ENCODE data around the gene ZC3H12A. TPM values are rescaled to one million over a fixed set of nuclear protein-coding genes. Genes with fewer than 3 reads are reported as not detected.
"Not testable (repeated sequence)": the region's sequence is repeated elsewhere in the genome, so short reads cannot be mapped to it uniquely, and the experiment has no call there.

Gene ZC3H12A
- total and polyA plus RNA-seq, 3 donors from 2014 or later, result 6.3 to 9.0 (median 8.2) TPM

DNA sequence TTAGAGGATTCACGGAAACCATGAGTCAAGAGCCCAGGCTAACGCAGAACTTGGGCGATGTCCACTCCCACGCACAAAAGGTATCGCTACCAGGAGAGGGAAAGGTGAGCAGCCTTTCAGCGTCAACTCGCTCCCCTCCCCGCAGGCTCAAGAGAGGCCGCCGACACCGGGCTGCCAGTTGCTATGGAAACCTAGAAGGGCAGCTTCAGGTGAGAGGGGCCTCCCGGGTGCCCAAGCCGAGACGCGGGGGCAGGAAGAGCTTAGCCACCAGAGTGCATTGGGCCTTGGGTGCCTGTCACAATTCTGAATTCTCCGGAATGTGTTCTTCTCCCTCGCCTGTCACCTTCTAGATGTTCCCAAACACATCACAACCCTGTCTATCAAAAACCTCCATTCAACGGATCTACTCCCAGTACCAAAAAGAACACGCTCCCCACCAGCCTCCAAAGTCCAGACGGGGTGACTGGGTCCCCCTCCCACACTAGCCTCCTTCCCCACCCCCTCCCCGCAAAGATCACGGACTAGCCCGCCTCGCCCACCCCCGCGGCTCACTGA lies 39.5 kb downstream of the ZC3H12A start:
- Histone ChIP-seq H3K27ac (peak overlapping the region; percentile 81 to 96), H3K36me3 (ENCODE audit: low read depth, missing control alignments) (no peaks in the 10 kb centered on the region), H3K4me3 (peak overlapping the region; percentile 86 to 99), H3K9me3 (no peaks in the 10 kb centered on the region), H3K27me3 (no peaks in the 10 kb centered on the region), H3K4me1 (peaks cover 5% of the 10 kb centered on the region)
- TF ChIP-seq, protein P1, sequence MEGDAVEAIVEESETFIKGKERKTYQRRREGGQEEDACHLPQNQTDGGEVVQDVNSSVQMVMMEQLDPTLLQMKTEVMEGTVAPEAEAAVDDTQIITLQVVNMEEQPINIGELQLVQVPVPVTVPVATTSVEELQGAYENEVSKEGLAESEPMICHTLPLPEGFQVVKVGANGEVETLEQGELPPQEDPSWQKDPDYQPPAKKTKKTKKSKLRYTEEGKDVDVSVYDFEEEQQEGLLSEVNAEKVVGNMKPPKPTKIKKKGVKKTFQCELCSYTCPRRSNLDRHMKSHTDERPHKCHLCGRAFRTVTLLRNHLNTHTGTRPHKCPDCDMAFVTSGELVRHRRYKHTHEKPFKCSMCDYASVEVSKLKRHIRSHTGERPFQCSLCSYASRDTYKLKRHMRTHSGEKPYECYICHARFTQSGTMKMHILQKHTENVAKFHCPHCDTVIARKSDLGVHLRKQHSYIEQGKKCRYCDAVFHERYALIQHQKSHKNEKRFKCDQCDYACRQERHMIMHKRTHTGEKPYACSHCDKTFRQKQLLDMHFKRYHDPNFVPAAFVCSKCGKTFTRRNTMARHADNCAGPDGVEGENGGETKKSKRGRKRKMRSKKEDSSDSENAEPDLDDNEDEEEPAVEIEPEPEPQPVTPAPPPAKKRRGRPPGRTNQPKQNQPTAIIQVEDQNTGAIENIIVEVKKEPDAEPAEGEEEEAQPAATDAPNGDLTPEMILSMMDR (IDR thresholded peaks at IDR 0.05), result no peak
- TF ChIP-seq POLR2A (IDR thresholded peaks at IDR 0.05), result no peak
- peak; percentile 64 for DNase-seq
- intact Hi-C loops (cut with DNase I; ENCODE audit: low total_unique reads), result no loop called here
- WGBS, 2 donors, result 0 to 3% methylated on average over 2 to 26 of the region's 26 CpGs

DNA sequence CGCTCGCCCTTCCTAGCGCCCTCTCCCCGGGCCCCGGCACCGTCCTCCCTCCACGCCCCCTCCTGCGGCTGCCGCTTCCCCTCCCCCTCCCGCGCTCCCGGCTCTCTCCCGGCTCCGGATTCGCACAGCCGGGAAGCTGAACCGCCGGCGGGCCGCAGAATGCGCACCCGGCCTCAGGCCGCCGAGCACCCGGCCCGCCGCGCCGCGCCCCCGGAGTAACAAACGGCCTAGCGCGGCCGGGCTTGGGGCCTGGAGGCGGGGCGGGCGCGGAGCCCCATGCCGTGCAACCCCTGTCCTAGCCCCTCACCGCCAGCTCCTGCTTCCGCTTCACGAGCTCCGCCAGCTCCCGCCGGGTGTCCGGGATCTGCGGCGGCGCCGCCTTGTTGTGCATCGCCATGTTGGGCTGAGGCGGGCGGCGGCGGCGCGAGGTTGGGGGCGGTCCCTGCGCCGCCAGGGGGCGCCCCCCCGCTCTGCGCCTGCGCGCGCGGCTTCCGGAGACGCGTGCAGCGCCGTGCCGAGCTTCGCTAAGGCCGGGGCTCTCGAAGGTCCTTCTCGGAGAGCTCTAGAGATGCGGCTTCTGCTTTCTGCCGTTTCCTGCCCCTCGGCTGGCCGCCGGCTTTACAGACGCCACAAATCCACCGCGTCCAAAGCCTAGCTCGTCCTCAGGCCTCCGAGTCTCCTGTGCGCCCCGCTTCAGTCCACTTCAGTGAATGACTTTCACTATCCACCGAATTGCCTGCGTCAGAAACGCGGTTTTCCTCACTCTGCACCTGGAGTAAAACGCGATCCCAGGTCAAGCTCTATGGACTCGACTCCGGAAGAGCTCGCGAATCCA lies 40.2 kb downstream of the ZC3H12A start, which contains the start of gene MEAF6:
Gene MEAF6, minus strand, starts transcription at position 417 of the 835 bp plus-strand sequence. Its CDS starts 20 bp downstream, at position 397.
- Histone ChIP-seq H3K27me3 (no peaks in the 10 kb centered on the region), H3K36me3 (ENCODE audit: low read depth, missing control alignments) (no peaks in the 10 kb centered on the region), H3K4me1 (peaks cover 5% of the 10 kb centered on the region), H3K27ac (peak within 1 kb of the TSS; percentile 81 to 96), H3K9me3 (no peaks in the 10 kb centered on the region), H3K4me3 (peak within 1 kb of the TSS; percentile 86 to 99)
- TF ChIP-seq POLR2A (IDR thresholded peaks at IDR 0.05), result peak; percentile 9
- TF ChIP-seq, protein P1 (IDR thresholded peaks at IDR 0.05), result peak; percentile 77 to 89 (median 85)
- intact Hi-C loops (cut with DNase I; ENCODE audit: low total_unique reads), result no loop called here
- WGBS, 2 donors, result 0% methylated on average over 10 to 75 of the region's 100 CpGs
- DNase-seq, result peak; percentile 86

DNA sequence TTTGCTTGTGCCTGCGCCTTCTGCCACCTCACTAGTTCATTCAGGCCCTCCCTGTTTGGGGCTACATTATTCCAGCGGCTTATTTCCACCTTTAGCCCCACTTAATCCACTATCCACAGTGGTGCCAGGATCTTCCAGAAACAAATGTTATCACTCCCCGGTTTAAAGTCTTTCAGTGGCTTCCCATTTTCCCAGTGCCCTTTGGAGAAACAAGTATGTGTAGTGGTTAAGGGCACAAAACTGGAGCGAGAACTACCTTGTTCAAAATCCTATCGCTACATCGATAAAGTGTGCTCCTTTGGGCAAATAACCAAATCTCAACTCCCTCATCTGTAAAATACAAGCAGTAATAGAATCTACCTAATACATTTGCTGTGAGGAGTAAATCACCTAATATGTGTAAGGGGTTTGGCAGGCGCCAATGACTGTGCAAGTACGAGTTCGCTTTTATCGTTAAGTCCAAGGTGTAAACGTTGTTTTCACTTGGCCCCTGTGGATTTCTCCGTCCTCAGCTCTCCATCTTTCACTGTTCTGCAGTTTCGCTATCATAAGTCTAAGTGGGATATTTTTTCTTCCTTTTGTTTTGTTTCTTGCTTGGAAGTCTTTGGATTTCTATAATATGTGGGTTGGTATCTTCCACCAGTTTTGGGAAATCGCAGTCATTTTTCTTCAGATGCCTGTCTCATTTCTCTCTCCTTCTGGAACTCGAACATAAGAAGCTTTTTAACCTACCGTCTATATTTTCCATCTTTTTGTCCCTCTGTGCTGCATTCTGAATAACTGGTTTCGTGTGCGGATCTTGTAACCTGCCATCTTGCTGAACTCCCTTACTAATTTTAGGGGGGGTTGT lies 41.0 kb downstream of the ZC3H12A start:
- Histone ChIP-seq H3K4me1 (peaks cover 5% of the 10 kb centered on the region), H3K4me3 (peak overlapping the region; percentile 86 to 99), H3K27me3 (no peaks in the 10 kb centered on the region), H3K27ac (peak overlapping the region; percentile 81 to 96), H3K36me3 (ENCODE audit: low read depth, missing control alignments) (no peaks in the 10 kb centered on the region), H3K9me3 (no peaks in the 10 kb centered on the region)
- 47 to 51% methylated on average over 18 of the region's 18 CpGs for WGBS, 2 donors
- DNase-seq, result no peak
- TF ChIP-seq, protein P1 (IDR thresholded peaks at IDR 0.05), result no peak
- TF ChIP-seq POLR2A (IDR thresholded peaks at IDR 0.05), result no peak
- intact Hi-C loops (cut with DNase I; ENCODE audit: low total_unique reads), result no loop called here

DNA sequence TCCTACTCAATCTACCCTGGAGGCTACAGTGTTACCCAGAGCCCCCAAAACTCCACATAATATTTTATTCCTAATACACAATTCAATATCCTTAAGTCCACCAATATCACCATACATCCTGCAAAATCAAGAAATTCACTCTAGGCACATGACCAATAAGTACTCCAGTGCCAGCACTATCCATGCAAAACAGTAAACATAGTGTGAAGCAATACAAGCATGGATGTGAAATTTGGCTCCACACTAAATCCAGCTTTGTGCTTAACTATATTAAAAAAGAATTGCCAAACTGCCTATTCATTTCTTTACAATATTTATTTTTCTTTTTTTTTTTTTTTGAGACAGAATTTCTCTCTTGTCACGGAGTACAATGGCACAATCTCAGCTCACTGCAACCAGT lies 43.2 kb downstream of the ZC3H12A start:
- peaks cover 5% of the 10 kb centered on the region for H3K4me1 ChIP-seq
- H3K4me3 ChIP-seq, result no peak overlapping the region
- no peak overlapping the region for H3K27ac ChIP-seq
- intact Hi-C loops (cut with DNase I; ENCODE audit: low total_unique reads), result no loop called here
- H3K36me3 ChIP-seq (ENCODE audit: low read depth, missing control alignments), result no peaks in the 10 kb centered on the region
- DNase-seq, result no peak
- WGBS, 2 donors, result 65 to 77% methylated on average over 1 of the region's 1 CpG
- H3K27me3 ChIP-seq, result no peaks in the 10 kb centered on the region
- TF ChIP-seq, protein P1 (IDR thresholded peaks at IDR 0.05), result no peak
- no peak for TF ChIP-seq POLR2A (IDR thresholded peaks at IDR 0.05)
- no peaks in the 10 kb centered on the region for H3K9me3 ChIP-seq

- H3K36me3 ChIP-seq (ENCODE audit: low read depth, missing control alignments); intact Hi-C loops (cut with DNase I; ENCODE audit: low total_unique reads); H3K27ac ChIP-seq; H3K27me3 ChIP-seq; DNase-seq; H3K9me3 ChIP-seq; H3K4me3 ChIP-seq; H3K4me1 ChIP-seq: not testable (repeated sequence)
- WGBS, 2 donors, result 60% methylated on average over 7 of the region's 31 CpGs; no CpG with 5 or more reads in 1 of the 2 donors
Measured at GRCh38 chr1:37518241-37518640, 43.9 kb downstream of the ZC3H12A start.

DNA sequence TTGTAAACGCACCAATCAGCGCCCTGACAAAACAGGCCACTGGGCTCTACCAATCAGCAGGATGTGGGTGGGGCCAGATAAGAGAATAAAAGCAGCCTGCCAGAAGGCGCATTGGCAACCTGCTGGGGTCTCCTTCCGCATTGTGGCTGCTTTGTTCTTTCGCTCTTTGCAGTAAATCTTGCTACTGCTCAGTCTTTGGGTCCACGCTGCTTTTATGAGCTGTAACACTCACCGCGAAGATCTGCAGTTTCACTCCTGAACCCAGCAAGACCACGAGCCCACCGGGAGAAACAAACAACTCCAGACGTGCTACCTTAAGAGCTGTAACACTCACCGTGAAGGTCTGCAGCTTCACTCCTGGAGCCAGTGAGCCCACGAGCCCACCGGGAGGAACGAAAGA lies 44.5 kb downstream of the ZC3H12A start:
- peak overlapping the region in 1 of 2 donors; percentile 21 for H3K4me3 ChIP-seq
- H3K27me3 ChIP-seq; H3K4me1 ChIP-seq; H3K27ac ChIP-seq; intact Hi-C loops (cut with DNase I; ENCODE audit: low total_unique reads); H3K9me3 ChIP-seq; H3K36me3 ChIP-seq (ENCODE audit: low read depth, missing control alignments): not testable (repeated sequence)
- peak; percentile 57 for DNase-seq
- 55 to 67% methylated on average over 14 to 15 of the region's 15 CpGs for WGBS, 2 donors

All from testis (tissue), 3 donors.